B cell (primary cell): ENCODE measurements around the gene EPHA2. TPM values are rescaled to one million over a fixed set of nuclear protein-coding genes. Genes with fewer than 3 reads are reported as not detected.

Experiments
- ATAC-seq: fragments of 200-7000 bp; cut with Tn5 transposase; one replicate; pipeline ENCODE4 v1.10.0; 2021; ENCODE audit warnings: low read depth, mild to moderate bottlenecking, moderate number of reproducible peaks, moderate library complexity
- CTCF ChIA-PET: fragments of 350-600 bp; sonication (Branson Sonifier 250); formaldehyde crosslinking; loops from one replicate; lab custom pipeline; 2021; ENCODE audit warnings: antibody characterized with exemption, inconsistent platforms; lab: Charles Lee
- POLR2A ChIA-PET: fragments of 350-600 bp; sonication (Branson Sonifier 250); formaldehyde crosslinking; loops from one replicate; lab custom pipeline; 2021; ENCODE audit warnings: antibody characterized with exemption; lab: Charles Lee
- DNase-seq: peaks from one replicate; pipeline ENCODE4 v3.0.0; 2013
- H2AFZ ChIP-seq: 2 replicates; pipeline ENCODE4 v1.6.1; 2012; ENCODE audit warnings: mild to moderate bottlenecking, low read depth, low read length; ENCODE audit not compliant: insufficient read depth, poor library complexity, severe bottlenecking
- H3K27ac ChIP-seq, 2 donors: 1 replicate in 1 of 2; 2 replicates in 1 of 2; pipeline ENCODE4 v1.5.1; 2012 to 2013; ENCODE audit warnings: low read length in 2 of 2, mild to moderate bottlenecking in 2 of 2, moderate library complexity in 1 of 2
- H3K27me3 ChIP-seq, 4 experiments: fragments of 200-600 bp in 1 of 4; sonication (generic) in 1 of 4; replicated peaks in 1 of 4; 1 replicate in 2 of 4; 2 replicates in 2 of 4; pipeline versions ENCODE4 v1.6.1 to v1.7.0; 2013 to 2016; ENCODE audit warnings: low read length in 3 of 4, mild to moderate bottlenecking in 2 of 4, mixed read lengths in 1 of 4, moderate library complexity in 1 of 4; ENCODE audit not compliant: insufficient read depth in 4 of 4, control insufficient read depth in 3 of 4; ENCODE audit errors: control extremely low read depth in 1 of 4
- H3K36me3 ChIP-seq, 2 experiments: replicated peaks in 1 of 2; 1 replicate in 1 of 2; 2 replicates in 1 of 2; pipeline versions ENCODE4 v1.6.1 to v1.7.1; 2013; ENCODE audit warnings: low read length in 1 of 2; ENCODE audit not compliant: insufficient read depth in 2 of 2, control insufficient read depth in 1 of 2; ENCODE audit errors: control extremely low read depth in 1 of 2, extremely low read depth in 1 of 2
- H3K4me1 ChIP-seq, 2 donors: fragments of 200-600 bp in 1 of 2; sonication (generic) in 1 of 2; 1 replicate in 1 of 2; 2 replicates in 1 of 2; pipeline versions ENCODE4 v1.5.1 to v1.6.1; 2013 to 2017; ENCODE audit warnings: low read length in 2 of 2; ENCODE audit not compliant: control insufficient read depth in 2 of 2, insufficient read depth in 2 of 2
- H3K4me2 ChIP-seq: replicated peaks from 2 replicates; pipeline ENCODE3; 2012; ENCODE audit warnings: mild to moderate bottlenecking, low read depth, low read length; ENCODE audit not compliant: poor library complexity, severe bottlenecking
- H3K4me3 ChIP-seq, 5 experiments: fragments of 200-600 bp in 1 of 5; sonication (generic) in 1 of 5; 1 replicate in 3 of 5; 2 replicates in 2 of 5; pipeline versions ENCODE4 v1.5.1 to v1.7.0; 2011 to 2016; ENCODE audit warnings: low read length in 4 of 5, mild to moderate bottlenecking in 4 of 5, low read depth in 2 of 5, control low read depth in 1 of 5, moderate library complexity in 1 of 5; ENCODE audit not compliant: insufficient read depth in 1 of 5; ENCODE audit errors: control extremely low read depth in 1 of 5, extremely low read depth in 1 of 5
- H3K79me2 ChIP-seq: fragments of 200-600 bp; sonication (generic); one replicate; pipeline ENCODE4 v1.6.0; 2016; ENCODE audit warnings: low read length; ENCODE audit not compliant: control insufficient read depth, insufficient read depth
- H3K9ac ChIP-seq: fragments of 200-600 bp; sonication (generic); 2 replicates; pipeline ENCODE4 v1.6.1; 2017; ENCODE audit warnings: mild to moderate bottlenecking, low read length, moderate library complexity
- H3K9me3 ChIP-seq, 3 donors: one replicate each; pipeline versions ENCODE4 v1.6.1 to v1.7.1; 2013; ENCODE audit warnings: low read length in 2 of 3; ENCODE audit not compliant: control insufficient read depth in 2 of 3, insufficient read depth in 1 of 3; ENCODE audit errors: control extremely low read depth in 1 of 3
- H4K20me1 ChIP-seq: 2 replicates; pipeline ENCODE4 v1.6.0; 2012; ENCODE audit warnings: mild to moderate bottlenecking, low read length; ENCODE audit not compliant: insufficient read depth, control insufficient read depth, poor library complexity, severe bottlenecking
- H3K27ac Mint-ChIP-seq: one replicate; pipeline ENCODE4 v1.8.0; 2021; ENCODE audit warnings: mixed read lengths
- H3K27me3 Mint-ChIP-seq: one replicate; pipeline ENCODE4 v1.8.0; 2021; ENCODE audit warnings: mixed read lengths
- H3K4me1 Mint-ChIP-seq: one replicate; pipeline ENCODE4 v1.8.0; 2021; ENCODE audit warnings: mixed read lengths
- H3K4me3 Mint-ChIP-seq: one replicate; pipeline ENCODE4 v1.8.0; 2021; ENCODE audit warnings: mixed read lengths
- H3K9me3 Mint-ChIP-seq: one replicate; pipeline ENCODE4 v1.8.0; 2022; ENCODE audit warnings: mixed read lengths; ENCODE audit not compliant: insufficient read depth
- EZH2 ChIP-seq: IDR thresholded peaks from 2 replicates; pipeline ENCODE4 v1.6.1; 2012; ENCODE audit warnings: borderline replicate concordance, low read depth, mild to moderate bottlenecking, moderate library complexity, low read length; ENCODE audit not compliant: insufficient read depth, poor library complexity, severe bottlenecking
- WGBS: methylation state at CpG from one replicate; pipeline ENCODE4 v1.1.5; 2013; ENCODE audit warnings: missing lambda C conversion rate; ENCODE audit not compliant: insufficient coverage; 5-methylcytosine and 5-hydroxymethylcytosine counted together
- intact Hi-C: fragments of 100-400 bp; cut with micrococcal nuclease; formaldehyde crosslinking; loops from one replicate; pipeline ENCODE4 v1.10.0; 2022
- polyA plus RNA-seq: library from polyadenylated mRNA; depleted of rRNA; stranded (reverse); fragments of >200 nt; gene quantifications from 2 replicates; pipeline ENCODE4 v1.2.3, GENCODE V29; 2012
- total RNA-seq, 2 donors: library from RNA; stranded (reverse); fragments of 120-200 nt in 1 of 2; gene quantifications; 1 replicate in 1 of 2; 2 replicates in 1 of 2; pipeline versions ENCODE4 v1.2.3 to v1.2.4, GENCODE V29; 2013 to 2022
- TF ChIP-seq, protein P1 (sequence below): fragments of 200-600 bp; IDR thresholded peaks from one replicate; pipeline ENCODE4 v1.8.0; 2022; ENCODE audit warnings: antibody characterized with exemption, mild to moderate bottlenecking

EPHA2 gene
- total and polyA plus RNA-seq, 2 donors (not counting 1 experiment from before 2014, with no cell fraction given), result 0.12 TPM; not detected in 1

DNA sequence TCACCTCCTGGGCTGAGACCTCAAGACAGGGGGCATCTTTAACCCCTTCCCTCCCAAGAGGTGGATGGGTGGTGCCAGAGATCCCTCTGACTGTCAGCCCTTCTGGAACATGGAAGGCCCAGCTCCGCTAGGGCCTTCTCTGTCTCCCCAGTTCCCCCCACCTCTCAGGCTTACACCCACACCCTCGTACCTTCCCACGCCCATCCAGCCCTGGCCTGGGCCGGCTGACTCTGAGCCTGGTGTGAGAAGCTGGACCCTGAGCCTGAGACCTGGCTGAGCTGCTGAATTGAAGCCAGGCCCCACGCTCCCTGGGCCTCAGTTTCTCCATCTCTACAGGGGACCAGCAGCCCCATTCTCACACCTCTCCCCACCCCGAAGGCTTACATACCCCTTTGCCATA, 5.4 kb downstream of the EPHA2 start:
- Histone ChIP-seq H4K20me1 (no peaks in the 10 kb centered on the region), H3K27me3 (peaks cover 0 to 76% (median 27%) of the 10 kb centered on the region in 4 experiments), H3K4me3 (no peak overlapping the region), H3K36me3 (no peaks in the 10 kb centered on the region), H2AFZ (no peak overlapping the region), H3K9me3 (peaks cover 0 to 23% (median 0%) of the 10 kb centered on the region in 3 donors), H3K27ac (no peak overlapping the region), H3K79me2 (no peaks in the 10 kb centered on the region), H3K4me1 (peaks cover 24 to 25% of the 10 kb centered on the region in 2 donors), H3K4me2 (no peak overlapping the region), H3K9ac (no peak overlapping the region)
- WGBS, result 72% methylated on average over 5 of the region's 6 CpGs
- H3K4me1 Mint-ChIP-seq, result peaks cover 18% of the 10 kb centered on the region
- POLR2A ChIA-PET, result interaction anchor here (1.2 kb wide), 1 partner anchor 15 kb away, joined by 3 read pairs; no protein-coding TSS in a partner anchor
- ATAC-seq, result no peak
- H3K27me3 Mint-ChIP-seq, result peaks cover 40% of the 10 kb centered on the region
- TF ChIP-seq, protein P1, sequence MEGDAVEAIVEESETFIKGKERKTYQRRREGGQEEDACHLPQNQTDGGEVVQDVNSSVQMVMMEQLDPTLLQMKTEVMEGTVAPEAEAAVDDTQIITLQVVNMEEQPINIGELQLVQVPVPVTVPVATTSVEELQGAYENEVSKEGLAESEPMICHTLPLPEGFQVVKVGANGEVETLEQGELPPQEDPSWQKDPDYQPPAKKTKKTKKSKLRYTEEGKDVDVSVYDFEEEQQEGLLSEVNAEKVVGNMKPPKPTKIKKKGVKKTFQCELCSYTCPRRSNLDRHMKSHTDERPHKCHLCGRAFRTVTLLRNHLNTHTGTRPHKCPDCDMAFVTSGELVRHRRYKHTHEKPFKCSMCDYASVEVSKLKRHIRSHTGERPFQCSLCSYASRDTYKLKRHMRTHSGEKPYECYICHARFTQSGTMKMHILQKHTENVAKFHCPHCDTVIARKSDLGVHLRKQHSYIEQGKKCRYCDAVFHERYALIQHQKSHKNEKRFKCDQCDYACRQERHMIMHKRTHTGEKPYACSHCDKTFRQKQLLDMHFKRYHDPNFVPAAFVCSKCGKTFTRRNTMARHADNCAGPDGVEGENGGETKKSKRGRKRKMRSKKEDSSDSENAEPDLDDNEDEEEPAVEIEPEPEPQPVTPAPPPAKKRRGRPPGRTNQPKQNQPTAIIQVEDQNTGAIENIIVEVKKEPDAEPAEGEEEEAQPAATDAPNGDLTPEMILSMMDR, result no peak
- TF ChIP-seq EZH2, result no peak
- CTCF ChIA-PET, result no interaction called here
- no peak overlapping the region for H3K27ac Mint-ChIP-seq
- intact Hi-C loops, result no loop called here
- no peaks in the 10 kb centered on the region for H3K9me3 Mint-ChIP-seq
- no peak for DNase-seq
- no peak overlapping the region for H3K4me3 Mint-ChIP-seq

- peaks cover 40% of the 10 kb centered on the region for H3K27me3 Mint-ChIP-seq
- ATAC-seq, result no peak
- H3K9me3 ChIP-seq, result peaks cover 0 to 20% (median 0%) of the 10 kb centered on the region in 3 donors
- no peak overlapping the region for H3K27ac Mint-ChIP-seq
- H3K9ac ChIP-seq, result no peak overlapping the region
- H3K4me3 ChIP-seq, result no peak overlapping the region
- H3K4me1 ChIP-seq, result peaks cover 18 to 19% of the 10 kb centered on the region in 2 donors
- no peak for TF ChIP-seq EZH2
- TF ChIP-seq, protein P1, result no peak
- no peaks in the 10 kb centered on the region for H3K36me3 ChIP-seq
- no peak for DNase-seq
- no peaks in the 10 kb centered on the region for H4K20me1 ChIP-seq
- no peaks in the 10 kb centered on the region for H3K9me3 Mint-ChIP-seq
- H2AFZ ChIP-seq, result no peak overlapping the region
- H3K4me3 Mint-ChIP-seq, result no peak overlapping the region
- H3K4me1 Mint-ChIP-seq, result peaks cover 15% of the 10 kb centered on the region
- no peak overlapping the region for H3K27ac ChIP-seq
- ChIA-PET CTCF (no interaction called here), POLR2A (interaction anchor here (1.2 kb wide), 1 partner anchor 15 kb away, joined by 3 read pairs; no protein-coding TSS in a partner anchor)
- H3K79me2 ChIP-seq, result no peaks in the 10 kb centered on the region
- 100% methylated on average over 2 of the region's 12 CpGs for WGBS
- peaks cover 0 to 74% (median 24%) of the 10 kb centered on the region in 4 experiments for H3K27me3 ChIP-seq
- intact Hi-C loops, result no loop called here
- H3K4me2 ChIP-seq, result no peak overlapping the region
These were observed 6.0 kb downstream of the EPHA2 start for GRCh38 chr1:16149702-16150488.
